SK-N-DZ (cell line): ENCODE data around the gene ST8SIA5. TPM values are rescaled to one million over a fixed set of nuclear protein-coding genes. Genes with fewer than 3 reads are reported as not detected.
"Not testable (repeated sequence)": the region's sequence is repeated elsewhere in the genome, so short reads cannot be mapped to it uniquely, and the experiment has no call there.

ENCODE experiments used
- DNase-seq: peaks from one replicate; pipeline ENCODE4 v3.0.0-alpha.2; 2015; ENCODE audit warnings: low spot score
- polyA plus RNA-seq, 2 experiments: library from polyadenylated mRNA; depleted of rRNA; stranded (reverse); fragments of >200 nt; gene quantifications; 2 replicates each; pipeline ENCODE4 v1.2.3, GENCODE V29; 2014

Gene ST8SIA5
- not detected in 2 replicates for polyA plus RNA-seq (2014; cell fraction: cytosol; rRNA removed)
- 0.08 TPM in 1 of 2 replicates, not detected in the other for polyA plus RNA-seq (2014; cell fraction: nucleus; rRNA removed)

- DNase-seq: no peak
These were observed at the start of gene ST8SIA5 for GRCh38 chr18:46756559-46757201. Gene ST8SIA5, minus strand, starts transcription at chr18:46757053. Its CDS starts 545 bp downstream, at chr18:46756508.

GRCh38 chr18:46795945-46796344 lies 39.1 kb upstream of the ST8SIA5 start:
- DNase-seq: not testable (repeated sequence)

- DNase-seq: no peak
These were observed 37.8 kb upstream of the ST8SIA5 start for GRCh38 chr18:46794607-46795006.

- DNase-seq: peak; percentile 8
These were observed 36.7 kb upstream of the ST8SIA5 start for GRCh38 chr18:46793565-46793964.

GRCh38 chr18:46789088-46789487 lies 32.2 kb upstream of the ST8SIA5 start:
- no peak for DNase-seq

GRCh38 chr18:46787674-46788073 lies 30.8 kb upstream of the ST8SIA5 start:
- DNase-seq: no peak

- no peak for DNase-seq
These were observed 15.5 kb upstream of the ST8SIA5 start for GRCh38 chr18:46772357-46772756.

- no peak for DNase-seq
These were observed 14.3 kb upstream of the ST8SIA5 start for GRCh38 chr18:46771141-46771540.

GRCh38 chr18:46770708-46771107 lies 13.9 kb upstream of the ST8SIA5 start:
- no peak for DNase-seq

GRCh38 chr18:46768166-46768921 lies 11.5 kb upstream of the ST8SIA5 start:
- no peak for DNase-seq

- DNase-seq: no peak
These were observed 10.4 kb upstream of the ST8SIA5 start for GRCh38 chr18:46767217-46767616.

- DNase-seq: no peak
These were observed 7.7 kb upstream of the ST8SIA5 start for GRCh38 chr18:46764586-46764985.

- DNase-seq: no peak
These were observed 4.4 kb upstream of the ST8SIA5 start for GRCh38 chr18:46761059-46761769.

- no peak for DNase-seq
These were observed 3.0 kb upstream of the ST8SIA5 start for GRCh38 chr18:46759890-46760289.

GRCh38 chr18:46756025-46756558 lies 761 bp downstream of the ST8SIA5 start:
- no peak for DNase-seq

- DNase-seq: no peak
These were observed 1.4 kb downstream of the ST8SIA5 start for GRCh38 chr18:46755315-46756024.

- no peak for DNase-seq
These were observed 2.1 kb downstream of the ST8SIA5 start for GRCh38 chr18:46754661-46755292.

GRCh38 chr18:46754188-46754587 lies 2.7 kb downstream of the ST8SIA5 start:
- no peak for DNase-seq

GRCh38 chr18:46751882-46752281 lies 5.0 kb downstream of the ST8SIA5 start:
- DNase-seq: no peak

- no peak for DNase-seq
These were observed 6.2 kb downstream of the ST8SIA5 start for GRCh38 chr18:46750626-46751025.

GRCh38 chr18:46748466-46748865 lies 8.4 kb downstream of the ST8SIA5 start:
- DNase-seq: no peak
